ENCODE measurements around the gene ULK1.

DNA sequence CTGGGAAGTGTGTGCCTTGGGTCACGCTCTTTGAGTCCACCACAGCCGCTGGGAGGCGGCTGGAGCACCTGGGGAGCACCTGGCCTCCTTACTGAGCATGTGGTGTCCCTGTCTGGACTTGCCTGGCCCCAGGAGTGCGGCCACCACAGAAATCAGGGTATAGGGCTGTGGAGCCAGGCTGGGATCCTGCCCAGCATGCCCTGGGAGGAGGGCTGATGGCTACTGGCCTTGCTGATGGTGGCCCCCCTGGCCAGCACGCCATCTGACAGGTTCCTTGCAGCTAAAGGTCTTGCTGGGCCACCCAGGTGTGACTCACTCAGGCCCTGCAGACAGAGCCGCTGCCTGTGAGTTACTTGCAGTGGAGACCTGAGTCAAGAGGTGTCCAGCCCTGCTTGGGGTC is 6.0 kb downstream of the ULK1 start:
- TF ChIP-seq, protein P1, sequence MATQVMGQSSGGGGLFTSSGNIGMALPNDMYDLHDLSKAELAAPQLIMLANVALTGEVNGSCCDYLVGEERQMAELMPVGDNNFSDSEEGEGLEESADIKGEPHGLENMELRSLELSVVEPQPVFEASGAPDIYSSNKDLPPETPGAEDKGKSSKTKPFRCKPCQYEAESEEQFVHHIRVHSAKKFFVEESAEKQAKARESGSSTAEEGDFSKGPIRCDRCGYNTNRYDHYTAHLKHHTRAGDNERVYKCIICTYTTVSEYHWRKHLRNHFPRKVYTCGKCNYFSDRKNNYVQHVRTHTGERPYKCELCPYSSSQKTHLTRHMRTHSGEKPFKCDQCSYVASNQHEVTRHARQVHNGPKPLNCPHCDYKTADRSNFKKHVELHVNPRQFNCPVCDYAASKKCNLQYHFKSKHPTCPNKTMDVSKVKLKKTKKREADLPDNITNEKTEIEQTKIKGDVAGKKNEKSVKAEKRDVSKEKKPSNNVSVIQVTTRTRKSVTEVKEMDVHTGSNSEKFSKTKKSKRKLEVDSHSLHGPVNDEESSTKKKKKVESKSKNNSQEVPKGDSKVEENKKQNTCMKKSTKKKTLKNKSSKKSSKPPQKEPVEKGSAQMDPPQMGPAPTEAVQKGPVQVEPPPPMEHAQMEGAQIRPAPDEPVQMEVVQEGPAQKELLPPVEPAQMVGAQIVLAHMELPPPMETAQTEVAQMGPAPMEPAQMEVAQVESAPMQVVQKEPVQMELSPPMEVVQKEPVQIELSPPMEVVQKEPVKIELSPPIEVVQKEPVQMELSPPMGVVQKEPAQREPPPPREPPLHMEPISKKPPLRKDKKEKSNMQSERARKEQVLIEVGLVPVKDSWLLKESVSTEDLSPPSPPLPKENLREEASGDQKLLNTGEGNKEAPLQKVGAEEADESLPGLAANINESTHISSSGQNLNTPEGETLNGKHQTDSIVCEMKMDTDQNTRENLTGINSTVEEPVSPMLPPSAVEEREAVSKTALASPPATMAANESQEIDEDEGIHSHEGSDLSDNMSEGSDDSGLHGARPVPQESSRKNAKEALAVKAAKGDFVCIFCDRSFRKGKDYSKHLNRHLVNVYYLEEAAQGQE (IDR thresholded peaks at IDR 0.05; ENCODE audit: low read depth), result no peak
- TF ChIP-seq ZBTB7A (IDR thresholded peaks at IDR 0.05; ENCODE audit: low read depth) (no peak), CEBPB (IDR thresholded peaks at IDR 0.05) (no peak), EP300 (IDR thresholded peaks at IDR 0.05; ENCODE audit: borderline replicate concordance) (no peak), CREB1 (IDR thresholded peaks at IDR 0.05; ENCODE audit: low read depth) (no peak), YY1 (IDR thresholded peaks at IDR 0.05; ENCODE audit: low read depth) (no peak), FOXM1 (IDR thresholded peaks at IDR 0.05; ENCODE audit: borderline replicate concordance, low read depth) (no peak), RAD21 (IDR thresholded peaks at IDR 0.05; ENCODE audit: low read depth) (no peak), EGR1 (IDR thresholded peaks at IDR 0.05) (no peak), TAF1 (IDR thresholded peaks at IDR 0.05; ENCODE audit: low read depth) (no peak)
- TF ChIP-seq, protein P2, sequence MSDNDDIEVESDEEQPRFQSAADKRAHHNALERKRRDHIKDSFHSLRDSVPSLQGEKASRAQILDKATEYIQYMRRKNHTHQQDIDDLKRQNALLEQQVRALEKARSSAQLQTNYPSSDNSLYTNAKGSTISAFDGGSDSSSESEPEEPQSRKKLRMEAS (IDR thresholded peaks at IDR 0.05), result 0 out of 2 replicates have a peak, but pooled peaks have one; percentile 18
- TF ChIP-seq, protein P3, sequence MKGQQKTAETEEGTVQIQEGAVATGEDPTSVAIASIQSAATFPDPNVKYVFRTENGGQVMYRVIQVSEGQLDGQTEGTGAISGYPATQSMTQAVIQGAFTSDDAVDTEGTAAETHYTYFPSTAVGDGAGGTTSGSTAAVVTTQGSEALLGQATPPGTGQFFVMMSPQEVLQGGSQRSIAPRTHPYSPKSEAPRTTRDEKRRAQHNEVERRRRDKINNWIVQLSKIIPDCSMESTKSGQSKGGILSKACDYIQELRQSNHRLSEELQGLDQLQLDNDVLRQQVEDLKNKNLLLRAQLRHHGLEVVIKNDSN (IDR thresholded peaks at IDR 0.05), result no peak
